GM19239 (cell line): ENCODE measurements around the gene ACYP1.

ENCODE experiments used
- DNase-seq: peaks from one replicate; pipeline ENCODE4 v3.0.0; 2011; ENCODE audit warnings: low spot score; ENCODE audit not compliant: insufficient read length
- FAIRE-seq: peaks from 2 replicates; lab custom pipeline; 2011; peaks lifted over from hg19 to GRCh38; lab: Jason Lieb, UNC

ACYP1 gene

DNA sequence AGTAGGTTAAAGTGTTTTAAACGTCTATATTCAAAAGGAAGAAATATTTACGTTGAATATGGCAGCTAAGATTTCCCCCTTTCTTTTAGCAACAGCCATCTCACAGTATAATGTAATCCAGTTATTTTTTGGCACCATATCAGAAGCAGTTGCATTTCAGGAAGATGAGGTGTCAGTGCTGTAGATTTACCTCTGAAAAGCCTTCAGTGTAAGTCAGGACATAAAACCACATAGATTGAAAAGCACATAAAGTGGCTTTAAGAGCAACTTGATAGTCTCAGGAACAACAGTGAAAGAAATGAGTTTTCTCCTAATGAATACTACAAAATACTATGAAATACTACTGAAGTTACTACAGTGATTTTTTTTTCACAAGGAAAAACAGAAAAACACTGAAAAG, 19.5 kb downstream of the ACYP1 start:
- no peak for DNase-seq
- no peak for FAIRE-seq

DNA sequence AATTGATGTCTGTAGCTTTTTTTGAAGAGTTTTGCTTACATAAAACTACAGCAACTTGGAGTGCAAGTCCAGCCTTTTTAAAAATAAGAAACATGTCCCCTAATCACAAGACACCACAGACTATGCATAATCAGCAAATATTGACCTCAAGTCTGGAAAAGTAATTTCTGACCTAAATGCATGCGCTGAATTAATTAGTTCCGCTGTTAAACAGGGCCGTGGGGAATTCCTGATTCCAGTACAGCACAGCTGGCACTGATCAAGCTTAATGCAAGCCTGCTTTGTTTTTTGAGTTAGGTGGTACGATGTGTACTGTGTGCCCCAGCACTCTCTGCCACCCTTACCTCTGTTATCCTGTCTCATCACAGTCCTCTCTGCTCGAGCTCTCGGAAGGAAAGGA, 21.8 kb downstream of the ACYP1 start:
- FAIRE-seq (no peak), DNase-seq (no peak)

DNA sequence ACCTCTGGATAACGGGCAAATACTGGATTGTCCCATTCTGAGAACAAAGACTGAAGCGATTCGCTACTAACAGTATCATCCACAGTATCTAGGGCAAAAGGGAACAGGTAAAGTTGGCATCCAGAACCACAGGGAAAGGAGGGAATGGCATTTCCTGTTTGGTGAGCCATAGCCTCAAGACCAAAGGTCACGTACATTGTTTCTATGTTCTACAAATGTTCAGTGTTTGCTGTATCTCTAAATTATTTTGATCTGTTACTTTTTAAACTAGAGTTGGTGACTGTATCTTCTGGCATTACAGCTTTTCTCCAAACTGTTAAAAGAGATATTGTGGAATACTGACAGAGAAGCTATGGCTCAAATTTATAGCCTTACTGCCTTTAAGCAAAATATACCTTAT, 22.2 kb downstream of the ACYP1 start:
- no peak for FAIRE-seq
- DNase-seq = no peak

DNA sequence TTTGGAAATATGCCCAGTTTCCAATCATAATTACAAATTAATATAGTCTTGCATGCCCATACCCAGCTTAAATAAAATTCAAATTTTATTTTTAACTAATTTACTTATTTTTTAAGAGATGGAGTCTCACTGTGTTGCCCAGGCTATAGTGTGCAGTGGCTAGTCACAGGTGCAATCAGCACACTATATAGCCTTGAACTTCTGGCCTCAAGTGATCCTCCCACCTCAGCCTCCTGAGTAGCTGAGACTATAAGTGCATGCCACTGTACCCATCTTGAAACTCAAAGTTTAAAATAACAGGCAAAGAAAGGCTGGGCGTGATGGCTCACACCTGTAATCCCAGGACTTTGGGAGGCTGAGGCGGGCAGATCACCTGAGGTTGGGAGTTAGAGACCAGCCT, 22.9 kb downstream of the ACYP1 start:
- DNase-seq (no peak), FAIRE-seq (no peak)

DNA sequence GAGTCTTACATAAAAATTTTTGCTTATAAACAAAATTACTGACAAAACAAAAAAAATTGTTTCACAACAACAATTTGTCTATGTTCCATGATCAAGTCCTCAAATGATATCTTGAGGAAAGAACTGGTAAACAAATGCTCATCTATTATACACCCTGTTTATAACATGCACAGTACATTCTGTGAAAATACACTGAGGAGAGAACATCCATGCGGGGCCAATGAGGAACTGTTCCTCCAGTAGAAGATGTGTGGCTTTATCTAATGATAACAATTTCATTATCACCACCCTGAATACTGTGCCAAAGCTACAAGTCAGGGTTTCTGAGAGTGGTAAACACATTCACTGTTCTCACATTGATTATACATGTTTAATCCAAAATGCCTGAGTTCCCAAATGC, 23.3 kb downstream of the ACYP1 start:
- FAIRE-seq = no peak
- no peak for DNase-seq

DNA sequence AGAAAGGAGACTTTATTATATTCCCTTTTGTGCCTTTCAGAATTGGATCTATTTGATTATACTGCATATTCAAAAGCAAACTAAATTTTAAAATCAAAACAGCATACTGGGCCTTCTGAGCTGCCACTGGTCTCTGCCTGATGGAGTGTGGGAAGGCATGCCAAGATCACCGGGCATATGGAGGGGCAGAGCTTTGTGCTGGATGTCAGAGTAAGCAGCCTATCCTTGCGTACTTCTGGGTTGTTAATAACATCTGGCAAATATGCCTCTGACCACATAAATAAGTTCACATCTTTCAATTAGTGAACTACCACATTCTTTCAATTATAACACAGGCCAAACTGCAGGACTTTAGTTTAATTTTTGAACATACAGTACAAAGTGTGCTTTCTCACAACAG, 30.9 kb downstream of the ACYP1 start:
- no peak for DNase-seq

DNA sequence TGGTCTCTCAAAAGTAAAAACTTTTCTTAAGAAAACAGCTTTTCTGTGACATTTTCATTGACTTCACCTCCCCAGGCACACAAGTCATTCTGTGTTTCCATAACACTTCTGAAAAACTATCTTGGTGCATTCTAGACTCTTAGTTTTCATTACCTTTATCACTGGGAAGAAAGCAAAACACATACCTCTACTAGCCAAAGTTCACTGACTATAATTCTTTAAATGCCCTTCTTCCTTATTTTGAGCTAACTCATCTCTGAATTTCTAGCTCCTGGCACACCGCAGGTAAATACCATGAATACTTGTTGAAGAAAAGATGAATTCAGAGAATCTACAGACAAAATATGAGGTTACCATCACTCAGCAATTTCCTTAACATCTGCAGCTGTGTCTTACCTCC, 33.7 kb downstream of the ACYP1 start:
- FAIRE-seq (no peak), DNase-seq (no peak)

More for the DNA sequence above, 30.9 kb downstream of the ACYP1 start:
- no peak for FAIRE-seq

DNA sequence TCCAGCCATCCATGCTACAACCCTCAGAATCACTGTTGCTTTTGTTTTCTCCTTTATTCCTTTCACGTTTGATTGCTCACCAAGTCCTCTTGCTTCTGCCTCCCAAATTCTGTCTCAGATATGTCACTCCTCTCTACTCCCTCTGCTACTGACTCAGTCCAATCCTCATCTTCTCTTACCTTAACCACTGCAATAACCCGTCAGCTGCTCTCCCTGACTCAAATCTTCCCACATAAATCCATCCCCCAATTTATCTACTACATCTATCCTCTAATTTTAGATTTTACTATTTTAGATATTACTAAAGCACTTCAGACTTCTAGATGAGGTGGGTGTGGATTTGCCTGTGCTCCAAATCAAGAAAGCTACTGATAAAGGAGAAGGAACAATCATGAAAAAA, 37.9 kb downstream of the ACYP1 start:
- no peak for DNase-seq
- no peak for FAIRE-seq

DNA sequence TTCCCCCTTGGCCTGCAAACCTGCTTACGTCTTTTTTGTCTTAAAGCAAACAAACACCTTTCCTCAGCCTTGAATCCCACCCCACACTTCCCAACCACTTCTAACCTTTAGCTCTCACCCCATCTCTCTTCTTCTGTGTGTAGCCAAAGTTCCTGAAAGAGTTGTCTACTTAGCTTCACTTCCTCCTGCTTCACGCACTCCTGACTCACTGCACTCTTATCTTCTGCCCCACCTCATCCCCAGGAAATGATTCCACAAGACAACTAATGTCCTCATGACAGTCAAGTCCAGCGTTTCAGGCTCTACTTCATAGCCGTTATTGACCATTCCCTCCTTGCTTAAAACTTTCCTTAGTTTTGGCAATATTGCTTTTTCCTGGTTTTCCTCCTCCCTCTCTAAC, 38.7 kb downstream of the ACYP1 start:
- no peak for FAIRE-seq
- no peak for DNase-seq

DNA sequence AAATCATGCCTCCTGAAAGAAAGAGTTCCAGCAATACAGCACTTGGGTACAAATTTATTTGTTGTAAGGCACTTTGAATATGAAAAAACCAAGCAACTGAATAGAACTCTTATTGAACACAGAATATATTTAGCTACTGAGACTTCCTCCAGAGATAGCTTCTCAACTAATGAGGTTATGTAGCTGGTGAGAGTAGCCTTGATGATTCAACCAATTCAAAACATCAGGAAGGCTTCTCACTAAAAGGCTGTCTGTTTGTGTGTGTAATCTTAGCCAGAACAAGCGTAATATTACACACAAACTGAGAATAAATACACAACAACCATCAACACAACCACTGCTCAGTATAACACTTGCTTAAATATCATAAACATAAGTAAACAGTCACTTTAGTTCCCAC, 40.7 kb downstream of the ACYP1 start:
- DNase-seq (no peak), FAIRE-seq (no peak)

DNA sequence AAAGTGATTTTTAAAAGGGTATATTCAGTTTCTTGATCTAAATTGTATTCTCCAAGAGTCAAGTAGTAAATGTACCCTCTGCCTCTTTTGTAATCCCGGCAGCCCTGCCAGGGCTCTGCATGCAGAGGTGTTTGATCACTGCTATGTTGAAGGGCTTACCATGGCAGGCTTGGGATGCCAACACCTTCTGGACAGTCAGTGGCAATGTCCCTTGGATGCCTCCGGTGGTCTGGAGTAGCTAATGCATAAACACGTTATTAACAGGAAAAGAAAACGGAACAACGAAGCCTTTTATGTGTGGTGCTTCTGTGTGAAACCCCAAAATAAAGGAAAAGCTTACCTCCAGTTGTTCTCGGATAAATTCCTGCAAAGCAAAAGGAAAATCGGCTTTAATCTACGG, 41.2 kb downstream of the ACYP1 start:
- FAIRE-seq (no peak), DNase-seq (no peak)

DNA sequence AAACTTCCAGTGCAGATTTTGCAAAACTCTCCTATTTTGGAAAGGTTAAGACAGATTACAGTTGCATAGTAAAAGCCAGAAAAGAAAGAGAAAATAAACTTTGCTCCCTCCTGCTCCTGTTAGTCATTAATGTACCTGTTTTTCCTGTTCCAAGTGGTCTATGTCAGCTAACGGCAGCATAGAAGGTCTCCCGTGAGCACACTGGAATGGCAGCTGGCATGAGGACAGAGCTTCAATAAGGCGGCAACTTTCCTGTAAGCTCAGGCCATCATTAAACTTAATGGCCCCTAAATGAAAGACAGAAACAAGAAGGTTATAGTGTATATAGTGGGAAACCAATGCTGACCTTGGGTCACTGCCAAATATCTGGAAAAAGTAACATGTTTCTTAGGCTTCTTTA, 45.1 kb downstream of the ACYP1 start:
- DNase-seq (no peak), FAIRE-seq (no peak)

DNA sequence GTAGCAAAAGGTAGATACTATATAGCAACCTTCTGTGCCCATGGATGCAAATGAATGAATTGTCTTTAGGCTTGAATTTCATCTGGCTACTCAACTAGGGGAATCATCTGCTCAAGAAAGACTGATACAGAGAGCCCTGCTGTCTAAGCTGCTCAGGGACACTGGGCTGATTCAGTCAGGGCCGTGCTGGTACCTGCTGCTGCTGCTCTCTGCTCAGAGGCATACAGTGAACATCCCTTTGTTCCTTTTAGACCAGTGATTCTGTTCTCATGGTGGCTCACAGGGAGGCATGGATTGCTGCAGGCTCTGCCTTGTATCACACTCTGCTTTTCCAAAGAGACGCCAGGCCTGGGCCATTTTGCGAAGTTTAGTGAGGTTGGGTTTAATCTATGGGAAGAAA, 47.0 kb downstream of the ACYP1 start:
- DNase-seq = no peak
- FAIRE-seq = no peak

DNA sequence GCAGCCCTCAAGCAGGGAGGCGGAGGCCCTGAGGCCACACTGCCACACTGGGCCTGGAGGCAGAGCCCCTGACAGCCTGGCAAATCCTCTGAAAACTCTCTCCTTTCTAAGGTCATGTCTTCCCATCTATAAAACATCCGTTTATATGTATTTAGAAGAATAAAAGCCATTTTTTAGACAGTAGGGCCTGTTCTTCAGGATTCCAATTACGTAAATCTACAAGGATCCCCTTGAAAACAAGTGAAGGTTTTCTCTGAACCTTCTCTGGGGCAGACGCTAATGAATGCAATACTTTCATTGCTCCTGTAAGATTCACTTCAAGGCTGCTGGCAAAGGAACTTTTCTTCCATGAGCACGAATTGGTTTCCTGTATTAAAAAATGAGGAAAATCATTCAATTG, 48.3 kb downstream of the ACYP1 start:
- FAIRE-seq (no peak), DNase-seq (no peak)

DNA sequence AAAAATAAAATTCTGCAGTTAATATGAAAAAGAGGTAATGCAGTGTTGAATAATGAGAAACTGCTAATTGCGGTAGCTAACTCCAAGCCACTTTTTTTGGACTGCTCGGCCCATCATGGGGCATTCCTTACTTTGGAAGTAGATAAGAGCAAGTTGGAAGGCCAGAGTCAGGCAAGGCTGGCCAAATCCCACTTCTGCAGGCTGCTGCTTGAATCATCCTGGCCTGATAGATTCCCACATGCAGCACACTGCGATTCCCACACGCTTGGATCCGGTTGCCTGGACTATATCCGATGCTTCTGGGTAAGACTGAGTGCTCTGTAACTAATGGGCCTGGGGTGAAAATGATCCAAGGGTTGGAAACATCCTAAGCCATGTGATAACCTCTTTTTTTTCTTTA, 50.5 kb downstream of the ACYP1 start:
- no peak for FAIRE-seq

DNA sequence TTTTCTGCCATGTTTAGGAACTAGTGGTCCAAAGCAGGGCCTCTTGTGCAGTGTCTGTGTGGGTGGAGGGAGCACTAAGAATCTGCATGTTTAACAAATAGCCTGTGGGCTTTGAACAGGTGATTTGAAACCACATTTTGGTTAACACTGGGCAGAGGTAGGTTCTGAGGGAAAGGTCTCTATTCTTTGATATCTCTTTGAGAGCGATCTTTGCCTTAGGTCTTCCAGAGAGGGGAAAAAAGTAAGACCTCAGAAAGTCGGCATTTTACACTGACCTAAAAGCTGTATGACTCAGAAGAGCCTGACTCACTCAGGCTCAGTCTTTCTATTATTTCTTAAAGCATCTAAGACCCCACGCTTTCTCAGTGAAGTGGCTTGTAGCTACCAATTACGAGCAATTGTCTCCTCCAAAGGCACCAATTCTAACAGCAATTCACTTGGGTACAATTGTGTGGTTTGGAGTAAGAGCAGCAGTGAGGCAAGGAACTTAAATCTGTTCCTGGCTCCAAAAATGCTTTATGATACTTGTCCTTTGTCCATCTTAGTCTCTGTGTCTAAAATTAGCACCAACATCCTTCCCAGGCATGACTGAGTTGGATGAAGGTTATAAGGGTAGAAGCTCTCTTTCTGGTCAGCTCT, 52.3 kb downstream of the ACYP1 start:
- DNase-seq (no peak), FAIRE-seq (no peak)

More for the DNA sequence above, 50.5 kb downstream of the ACYP1 start:
- no peak for DNase-seq

DNA sequence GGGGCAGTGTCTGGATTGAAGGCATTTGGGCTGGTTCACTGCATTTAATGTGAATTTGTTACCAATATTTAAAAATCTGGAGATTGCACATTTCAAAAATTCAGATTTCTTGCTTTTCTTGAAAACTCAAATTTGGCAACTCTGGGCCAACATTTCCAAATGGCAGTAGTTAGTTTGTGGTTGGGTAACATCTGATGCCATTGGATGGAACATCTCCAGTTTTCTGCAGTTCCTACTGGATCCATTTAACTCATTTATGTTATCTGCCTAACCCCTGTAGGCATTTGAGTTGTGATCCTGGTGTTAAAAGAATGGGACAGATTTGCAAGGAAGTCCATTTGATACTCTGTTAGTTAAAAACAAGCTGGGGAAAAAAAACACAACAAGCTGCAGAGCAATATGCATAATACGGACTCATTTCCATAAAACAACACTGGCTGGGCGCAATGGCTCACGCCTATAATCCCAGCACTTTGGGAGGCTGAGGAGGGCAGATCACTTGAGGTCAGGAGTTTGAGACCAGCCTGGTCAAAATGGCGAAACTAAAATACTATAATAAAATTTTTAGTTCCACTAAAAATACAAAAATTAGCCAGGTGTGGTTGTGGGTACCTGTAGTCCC, 53.2 kb downstream of the ACYP1 start:
- DNase-seq = no peak
- FAIRE-seq = no peak

DNA sequence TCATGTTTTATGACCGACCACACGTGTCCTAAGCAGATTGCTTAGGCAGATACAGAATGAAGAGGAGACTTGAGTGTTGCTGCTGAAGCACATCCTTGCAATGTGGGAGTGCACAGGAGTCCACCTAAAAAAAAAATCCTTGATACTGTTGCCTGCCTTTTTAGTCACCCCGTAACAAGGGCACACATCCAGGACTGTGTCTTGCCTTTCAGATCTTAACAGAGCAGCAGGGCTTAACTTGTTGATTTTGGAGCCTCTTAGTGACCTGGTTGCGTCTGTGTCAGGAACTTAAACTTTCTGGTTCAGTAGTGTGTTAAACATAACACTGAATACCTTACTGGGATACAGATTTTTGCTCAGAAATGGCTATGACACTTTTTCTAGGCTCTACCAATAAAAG, 54.6 kb downstream of the ACYP1 start:
- FAIRE-seq (no peak), DNase-seq (no peak)

DNA sequence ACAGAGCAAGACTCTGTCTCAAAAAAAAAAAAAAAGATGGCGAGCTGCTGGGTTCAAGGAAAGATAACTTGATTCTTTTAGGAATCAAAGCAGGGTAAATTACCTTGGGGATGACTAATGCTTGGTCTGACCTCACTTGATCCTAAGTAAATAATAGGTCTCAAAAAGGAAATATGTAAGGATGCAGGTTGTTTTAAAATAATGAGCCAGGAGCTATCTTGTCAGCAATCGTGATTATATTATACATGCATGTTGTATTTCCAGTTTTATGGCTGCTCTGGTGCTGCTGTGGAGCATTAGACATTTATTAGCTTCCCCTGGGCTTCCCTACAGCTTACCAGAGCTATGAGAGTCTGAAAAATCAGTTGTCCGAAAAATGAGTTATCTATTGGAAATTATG, 58.5 kb downstream of the ACYP1 start:
- FAIRE-seq (no peak), DNase-seq (no peak)

DNA sequence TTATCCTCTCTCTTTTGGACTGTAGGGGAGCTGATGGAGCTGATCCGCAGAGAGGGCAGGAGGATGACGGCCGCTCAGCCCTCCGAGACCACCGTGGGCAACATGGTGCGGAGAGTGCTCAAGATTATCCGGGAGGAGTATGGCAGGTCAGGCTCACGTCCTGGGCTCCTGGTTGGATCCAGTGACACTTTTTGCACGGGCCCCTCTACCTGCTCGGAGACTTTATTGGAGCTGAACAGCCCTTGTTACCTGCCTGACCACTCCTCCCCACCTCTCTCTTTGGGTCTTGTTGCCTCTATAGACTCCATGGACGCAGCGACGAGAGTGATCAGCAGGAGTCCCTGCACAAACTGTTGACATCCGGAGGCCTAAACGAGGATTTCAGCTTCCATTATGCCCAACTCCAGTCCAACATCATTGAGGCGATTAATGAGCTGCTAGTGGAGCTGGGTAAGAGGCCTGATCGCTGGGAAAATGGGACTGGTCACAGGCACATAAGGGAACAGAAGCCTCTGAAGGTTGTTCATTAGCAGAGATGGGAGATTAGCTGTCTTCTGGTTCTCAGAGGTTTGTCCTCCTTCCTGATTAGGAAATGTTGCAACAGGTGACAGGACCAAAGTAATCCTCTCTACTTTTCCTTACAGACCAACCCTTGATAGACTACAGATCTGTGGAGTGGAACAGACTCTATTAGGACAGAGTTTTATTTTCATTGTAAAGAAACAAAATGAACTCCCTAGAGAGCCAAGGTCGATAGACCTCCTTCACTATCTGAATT, 60.4 kb downstream of the ACYP1 start:
- DNase-seq = no peak

More for the DNA sequence above, 60.4 kb downstream of the ACYP1 start:
- FAIRE-seq = peak; percentile 8
